Dermis blood vessel endothelial cell (primary cell): ENCODE data around the gene ITPRIPL1. TPM values are rescaled to one million over a fixed set of nuclear protein-coding genes. Genes with fewer than 3 reads are reported as not detected.
A peak's percentile ranks its signal among the peaks of the same experiment; 100 is the strongest.

Experiments
- DNase-seq: peaks from one replicate; pipeline ENCODE4 v3.0.0; 2010
- total RNA-seq: library from RNA; depleted of rRNA; stranded (reverse); fragments of >200 nt; gene quantifications from 2 replicates; pipeline ENCODE4 v1.2.3, GENCODE V29; 2014

Gene ITPRIPL1
- total RNA-seq, 1 donor from 2014 or later, result 7.0 TPM

GRCh38 chr2:96359310-96359709 lies 34.2 kb downstream of the ITPRIPL1 start:
- DNase-seq, result peak; percentile 16

- DNase-seq, result no peak
Measured at GRCh38 chr2:96359866-96360265, 34.7 kb downstream of the ITPRIPL1 start.

- no peak for DNase-seq
Measured at GRCh38 chr2:96361751-96362150, 36.6 kb downstream of the ITPRIPL1 start.

- DNase-seq, result no peak
Measured at GRCh38 chr2:96369186-96369585, 44.1 kb downstream of the ITPRIPL1 start.

- DNase-seq, result peak; percentile 83
Measured at GRCh38 chr2:96374211-96374951, 49.3 kb downstream of the ITPRIPL1 start.

Other genes starting within 250 kb of the ITPRIPL1 start
- gene ADRA2B, start 208.7 kb upstream of the ITPRIPL1 start, total RNA-seq, result 0.05 and 0.17 TPM in 2 replicates
- gene ASTL, start 186.8 kb upstream of the ITPRIPL1 start, total RNA-seq, result not detected in 2 replicates
- 0.34 and 0.98 TPM in 2 replicates for gene DUSP2, start 179.9 kb upstream of the ITPRIPL1 start, total RNA-seq
- 284 and 301 TPM in 2 replicates for gene STARD7, start 116.5 kb upstream of the ITPRIPL1 start, total RNA-seq
- gene TMEM127, start 59.3 kb upstream of the ITPRIPL1 start, total RNA-seq, result 24.7 and 32.0 TPM in 2 replicates
- 72.6 and 120 TPM in 2 replicates for gene CIAO1, start 59.1 kb upstream of the ITPRIPL1 start, total RNA-seq
- gene SNRNP200, start 19.8 kb upstream of the ITPRIPL1 start, total RNA-seq, result 56.8 and 113 TPM in 2 replicates
- gene NCAPH, start 10.4 kb downstream of the ITPRIPL1 start, total RNA-seq, result 7.3 and 32.2 TPM in 2 replicates
- 0.05 and 0.51 TPM in 2 replicates for gene NEURL3, start 180.0 kb downstream of the ITPRIPL1 start, total RNA-seq
- 11.4 and 15.4 TPM in 2 replicates for gene ARID5A, start 211.4 kb downstream of the ITPRIPL1 start, total RNA-seq